ENCODE results near the gene IER5. TPM values are rescaled to one million over a fixed set of nuclear protein-coding genes. Genes with fewer than 3 reads are reported as not detected.

Gene IER5
- total and polyA plus RNA-seq, 9 of the 15 experiments (the other 6 are each of a cell fraction or from before 2014, with no cell fraction given): 2.4 to 32.1 (median 12.0) TPM

- no peak for TF ChIP-seq SUPT5H (IDR thresholded peaks at IDR 0.05)
- TF ChIP-seq AFF1 (IDR thresholded peaks at IDR 0.05; ENCODE audit: low read depth in 1 of 2, partially characterized antibody in 2 of 2): no peak
- no peak for TF ChIP-seq TCF7L2 (IDR thresholded peaks at IDR 0.05; ENCODE audit: low read depth, low read length)
- no peak for TF ChIP-seq PML (IDR thresholded peaks at IDR 0.05; ENCODE audit: low read length)
- no peak for TF ChIP-seq ZNF717 (CRISPR knock-in tag; IDR thresholded peaks at IDR 0.05)
- TF ChIP-seq ZSCAN32 (CRISPR knock-in tag; IDR thresholded peaks at IDR 0.05): no peak
- peak; percentile 62 for TF ChIP-seq RBFOX2 (IDR thresholded peaks at IDR 0.05; ENCODE audit: low read depth, low read length)
- no peak for TF ChIP-seq NCOA2 (IDR thresholded peaks at IDR 0.05; ENCODE audit: partially characterized antibody in 2 of 2)
- no peak for TF ChIP-seq STAT5A (IDR thresholded peaks at IDR 0.05; ENCODE audit: borderline replicate concordance, low read length)
- no peak for TF ChIP-seq ZNF830 (CRISPR knock-in tag; IDR thresholded peaks at IDR 0.05)
- TF ChIP-seq U2AF2 (optimal IDR thresholded peaks at IDR 0.05; ENCODE audit: low read depth, low read length): no peak
- no peak for TF ChIP-seq RBM15 (IDR thresholded peaks at IDR 0.05; ENCODE audit: insufficient read depth, low read length)
- no peak for TF ChIP-seq ZFP1 (CRISPR knock-in tag; IDR thresholded peaks at IDR 0.05)
- TF ChIP-seq FOXM1 (IDR thresholded peaks at IDR 0.05; ENCODE audit: low read depth): no peak
- TF ChIP-seq FOXM1 (CRISPR knock-in tag; IDR thresholded peaks at IDR 0.05; ENCODE audit: low read depth): 0 out of 2 replicates have a peak, but pooled peaks have one; percentile 13
- TF ChIP-seq EGR1 (conservative IDR thresholded peaks at IDR 0.05): peak; percentile 43
- TF ChIP-seq, protein P1, sequence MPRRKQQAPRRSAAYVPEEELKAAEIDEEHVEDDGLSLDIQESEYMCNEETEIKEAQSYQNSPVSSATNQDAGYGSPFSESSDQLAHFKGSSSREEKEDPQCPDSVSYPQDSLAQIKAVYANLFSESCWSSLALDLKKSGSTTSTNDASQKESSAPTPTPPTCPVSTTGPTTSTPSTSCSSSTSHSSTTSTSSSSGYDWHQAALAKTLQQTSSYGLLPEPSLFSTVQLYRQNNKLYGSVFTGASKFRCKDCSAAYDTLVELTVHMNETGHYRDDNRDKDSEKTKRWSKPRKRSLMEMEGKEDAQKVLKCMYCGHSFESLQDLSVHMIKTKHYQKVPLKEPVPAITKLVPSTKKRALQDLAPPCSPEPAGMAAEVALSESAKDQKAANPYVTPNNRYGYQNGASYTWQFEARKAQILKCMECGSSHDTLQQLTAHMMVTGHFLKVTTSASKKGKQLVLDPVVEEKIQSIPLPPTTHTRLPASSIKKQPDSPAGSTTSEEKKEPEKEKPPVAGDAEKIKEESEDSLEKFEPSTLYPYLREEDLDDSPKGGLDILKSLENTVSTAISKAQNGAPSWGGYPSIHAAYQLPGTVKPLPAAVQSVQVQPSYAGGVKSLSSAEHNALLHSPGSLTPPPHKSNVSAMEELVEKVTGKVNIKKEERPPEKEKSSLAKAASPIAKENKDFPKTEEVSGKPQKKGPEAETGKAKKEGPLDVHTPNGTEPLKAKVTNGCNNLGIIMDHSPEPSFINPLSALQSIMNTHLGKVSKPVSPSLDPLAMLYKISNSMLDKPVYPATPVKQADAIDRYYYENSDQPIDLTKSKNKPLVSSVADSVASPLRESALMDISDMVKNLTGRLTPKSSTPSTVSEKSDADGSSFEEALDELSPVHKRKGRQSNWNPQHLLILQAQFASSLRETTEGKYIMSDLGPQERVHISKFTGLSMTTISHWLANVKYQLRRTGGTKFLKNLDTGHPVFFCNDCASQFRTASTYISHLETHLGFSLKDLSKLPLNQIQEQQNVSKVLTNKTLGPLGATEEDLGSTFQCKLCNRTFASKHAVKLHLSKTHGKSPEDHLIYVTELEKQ (CRISPR knock-in tag; IDR thresholded peaks at IDR 0.05): no peak
- no peak for TF ChIP-seq CREBBP (IDR thresholded peaks at IDR 0.05; ENCODE audit: low read depth, low read length)
- TF ChIP-seq YY1 (IDR thresholded peaks at IDR 0.05; ENCODE audit: borderline replicate concordance in 1 of 3, control insufficient read depth in 1 of 3, extremely low read depth in 1 of 3, insufficient read depth in 3 of 3, insufficient read length in 1 of 3, insufficient replicate concordance in 2 of 3, low read depth in 1 of 3, low read length in 2 of 3): peak in 1 of 3 experiments; percentile 5
- no peak for TF ChIP-seq ZFX (CRISPR knock-in tag; IDR thresholded peaks at IDR 0.05)
- TF ChIP-seq RBM17 (IDR thresholded peaks at IDR 0.05; ENCODE audit: borderline replicate concordance, low read depth, low read length): no peak
These were observed 646 bp downstream of the IER5 start (continued) for GRCh38 chr1:181089017-181089675.
